H1 (cell line): ENCODE results near the gene RP9. TPM values are rescaled to one million over a fixed set of nuclear protein-coding genes. Genes with fewer than 3 reads are reported as not detected.

Experiments used
- BRCA1 ChIP-seq: IDR thresholded peaks from 2 replicates; pipeline ENCODE4 v1.6.1; 2012; ENCODE audit warnings: low read depth, low read length, improper control_type of control experiment
- EGR1 ChIP-seq: IDR thresholded peaks from 2 replicates; pipeline ENCODE4 v1.6.1; 2011; ENCODE audit warnings: low read depth, low read length, borderline replicate concordance
- JUN ChIP-seq: IDR thresholded peaks from 2 replicates; pipeline ENCODE4 v1.6.1; 2011; ENCODE audit warnings: low read depth, mild to moderate bottlenecking, improper control_type of control experiment, low read length
- KDM1A ChIP-seq: fragments of 200-600, 300-600 bp; sonication (generic); IDR thresholded peaks from 2 replicates; pipeline ENCODE4 v1.7.1; 2016; ENCODE audit warnings: mild to moderate bottlenecking, low read length, borderline replicate concordance
- SP1 ChIP-seq: IDR thresholded peaks from 2 replicates; pipeline ENCODE4 v1.6.1; 2011; ENCODE audit warnings: low read depth, low read length
- polyA plus RNA-seq, 7 experiments: library from polyadenylated mRNA; depleted of rRNA in 3 of 7; stranded (reverse) in 5 of 7; unstranded in 2 of 7; fragments of >200 nt in 5 of 7; fragments of 200-250 nt in 2 of 7; gene quantifications; 1 replicate in 5 of 7; 2 replicates in 1 of 7; 4 replicates in 1 of 7; pipeline versions ENCODE4 v1.2.1 to v1.2.3, GENCODE V29; 2011 to 2013; ENCODE audit warnings: missing spikeins in 2 of 7, mixed read lengths in 2 of 7
- total RNA-seq: library from RNA; stranded (reverse); fragmentation: NEBNext Ultra II Directional; extraction: Animal tissue kit (Norgen Biotek cat#: 25700); gene quantifications from 2 replicates; pipeline ENCODE4 v1.2.1, GENCODE V29; 2021

The RP9 gene
- total and polyA plus RNA-seq, 2 of the 8 experiments (the other 6 are each of a cell fraction or from before 2014, with no cell fraction given): 11.0 to 12.4 TPM

DNA sequence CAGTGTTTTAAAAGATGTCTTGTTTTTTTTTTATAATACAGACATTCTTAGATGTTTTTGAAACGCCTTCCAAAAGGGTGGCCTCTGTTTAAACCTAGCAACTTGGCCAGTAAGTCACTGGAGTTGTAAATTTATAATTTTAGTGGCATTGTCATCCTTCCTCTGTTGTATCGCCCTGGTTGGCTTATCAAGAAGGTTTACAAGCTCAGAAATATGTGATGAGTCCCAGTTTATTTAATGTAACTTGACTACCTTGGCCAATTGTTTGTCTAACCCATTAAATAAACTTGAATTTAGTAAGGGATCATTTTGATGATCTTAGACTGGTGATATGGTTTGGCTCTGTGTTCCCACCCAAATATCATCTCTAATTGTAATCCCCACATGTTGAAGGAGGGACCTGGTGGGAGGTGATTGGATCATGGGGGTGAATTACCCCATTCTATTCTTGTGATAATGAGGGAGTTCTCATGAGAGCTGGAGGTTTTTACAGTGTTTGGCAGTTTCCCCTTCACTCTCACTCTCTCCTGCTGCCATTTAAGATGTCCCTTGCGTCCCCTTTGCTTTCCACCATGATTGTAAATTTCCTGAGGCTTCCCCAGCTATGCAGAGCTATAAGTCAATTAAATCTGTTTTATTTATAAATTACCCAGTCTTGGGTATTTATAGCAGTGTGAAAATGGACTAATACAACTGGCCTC lies 33.2 kb downstream of the RP9 start (continued):
- TF ChIP-seq KDM1A (no peak), SP1 (no peak), JUN (no peak), BRCA1 (no peak), EGR1 (no peak)
